Endothelial cell of umbilical vein (primary cell): Measurements from ENCODE around the gene ZNF662.

ENCODE experiments used
- CTCF ChIP-seq, 2 donors: IDR thresholded peaks; 1 replicate in 1 of 2; 2 replicates in 1 of 2; pipeline ENCODE4 v1.5.1; 2011; ENCODE audit warnings: low read length in 2 of 2, mild to moderate bottlenecking in 2 of 2, moderate library complexity in 2 of 2, control low read depth in 1 of 2, inconsistent platforms in 1 of 2, low read depth in 1 of 2; ENCODE audit not compliant: insufficient read depth in 1 of 2; ENCODE audit errors: extremely low read depth in 1 of 2
- EZH2 ChIP-seq: IDR thresholded peaks from 2 replicates; pipeline ENCODE4 v1.6.1; 2012; ENCODE audit warnings: borderline replicate concordance, low read depth, mild to moderate bottlenecking, moderate library complexity, low read length, inconsistent platforms; ENCODE audit not compliant: severe bottlenecking

GRCh38 chr3:42905740-42906069, 237 bp upstream of the ZNF662 start:
- no peak for TF ChIP-seq CTCF (IDR thresholded peaks at IDR 0.05; ENCODE audit: extremely low read depth in 1 of 2, insufficient read depth in 1 of 2, low read depth in 1 of 2, low read length in 2 of 2)
- TF ChIP-seq EZH2: no peak
